AG04450 (cell line): ENCODE measurements around the gene SRY. TPM values are rescaled to one million over a fixed set of nuclear protein-coding genes. Genes with fewer than 3 reads are reported as not detected.

Experiments used
- polyA plus RNA-seq: library from polyadenylated mRNA; depleted of rRNA; stranded (reverse); fragments of >200 nt; gene quantifications from 2 replicates; pipeline ENCODE4 v1.2.3, GENCODE V29; 2011; rRNA removed
- small RNA-seq: library from RNA; depleted of rRNA; stranded (forward); fragments of <200 nt; gene quantifications from one replicate; pipeline ENCODE3, GENCODE V24; 2012; ENCODE audit warnings: low read depth; ENCODE audit not compliant: insufficient read length

SRY gene
- polyA plus RNA-seq, 1 experiment = not detected

Small RNA genes within 50 kb of the gene (small RNA-seq; reads per million reads assigned to genes)
- gene RNU6-1334P (not detected), gene TOMM22P2 (not detected)

Other genes starting within 250 kb of the SRY start
- 933 and 1,141 TPM in 2 replicates for gene RPS4Y1, start 53.9 kb upstream of the SRY start, polyA plus RNA-seq
- gene ZFY, start 147.7 kb upstream of the SRY start, polyA plus RNA-seq = 9.8 and 16.5 TPM in 2 replicates